PC-9 (cell line): ENCODE results near the gene KRTAP4-7. TPM values are rescaled to one million over a fixed set of nuclear protein-coding genes. Genes with fewer than 3 reads are reported as not detected.
"Not testable (repeated sequence)": the region's sequence is repeated elsewhere in the genome, so short reads cannot be mapped to it uniquely, and the experiment has no call there.

Source experiments
- BruUV-seq: library from RNA; stranded (reverse); fragments of 400-500 nt; replicated peaks from 2 replicates; lab custom pipeline; 2021; lab: Mats Ljungman, UMichigan
- CTCF ChIA-PET: fragments of 300-600 bp; sonication (Branson Sonifier 250); formaldehyde crosslinking; loops from one replicate; lab custom pipeline; 2022; ENCODE audit warnings: antibody characterized with exemption; lab: Charles Lee
- POLR2A ChIA-PET: fragments of 300-600 bp; sonication (Branson Sonifier 250); formaldehyde crosslinking; loops from one replicate; lab custom pipeline; 2022; ENCODE audit warnings: antibody characterized with exemption; ENCODE audit not compliant: unreplicated experiment; lab: Charles Lee
- DNase-seq, 2 experiments: peaks; one replicate each; pipeline versions ENCODE4 v3.0.0 to v3.0.0-alpha.2; 2015 to 2022; ENCODE audit warnings: mixed read lengths in 1 of 2
- H2AFZ ChIP-seq: fragments of 200-600 bp; sonication (generic); 2 replicates; pipeline ENCODE4 v1.8.1; 2017; ENCODE audit warnings: antibody characterized with exemption
- H3F3A ChIP-seq: fragments of 200-600 bp; sonication (generic); 2 replicates; pipeline ENCODE4 v1.8.1; 2017; ENCODE audit warnings: antibody characterized with exemption, mild to moderate bottlenecking, low read depth; ENCODE audit not compliant: insufficient read depth
- H3K27ac ChIP-seq: fragments of 200-600 bp; sonication (generic); 2 replicates; pipeline ENCODE4 v1.6.1; 2016; ENCODE audit warnings: mixed run types
- H3K27me3 ChIP-seq: fragments of 200-600 bp; sonication (generic); 2 replicates; pipeline ENCODE4 v1.6.1; 2016; ENCODE audit warnings: low read depth, mixed run types; ENCODE audit not compliant: insufficient read depth
- H3K36me3 ChIP-seq: fragments of 200-600 bp; sonication (generic); 2 replicates; pipeline ENCODE4 v1.6.1; 2016; ENCODE audit warnings: low read depth, mixed run types
- H3K4me1 ChIP-seq: fragments of 200-600 bp; sonication (generic); replicated peaks from 2 replicates; pipeline ENCODE4 v1.6.1; 2016; ENCODE audit warnings: mixed run types; ENCODE audit not compliant: insufficient read depth
- H3K4me2 ChIP-seq: fragments of 200-600 bp; sonication (generic); 2 replicates; pipeline ENCODE4 v1.6.1; 2017; ENCODE audit warnings: mixed run types
- H3K4me3 ChIP-seq: fragments of 200-600 bp; sonication (generic); 2 replicates; pipeline ENCODE4 v1.6.1; 2016; ENCODE audit warnings: mixed run types
- H3K79me2 ChIP-seq: fragments of 200-600 bp; sonication (generic); 2 replicates; pipeline ENCODE4 v1.6.1; 2017; ENCODE audit warnings: low read depth, mixed run types
- H3K9me2 ChIP-seq: fragments of 200-600 bp; sonication (generic); 2 replicates; pipeline ENCODE4 v1.8.1; 2017; ENCODE audit warnings: mild to moderate bottlenecking; ENCODE audit not compliant: insufficient read depth
- H3K9me3 ChIP-seq: fragments of 200-600 bp; sonication (generic); 2 replicates; pipeline ENCODE4 v1.8.1; 2016; ENCODE audit warnings: low read depth; ENCODE audit not compliant: insufficient read depth
- H4K20me1 ChIP-seq: fragments of 200-600 bp; sonication (generic); 2 replicates; pipeline ENCODE4 v1.8.1; 2017; ENCODE audit not compliant: insufficient read depth
- EZH2 ChIP-seq: fragments of 200-600 bp; sonication (generic); IDR thresholded peaks from 2 replicates; pipeline ENCODE4 v1.8.0; 2017; ENCODE audit warnings: antibody characterized with exemption, low read depth
- intact Hi-C: fragments of 100-400 bp; cut with micrococcal nuclease; formaldehyde crosslinking; loops from one replicate; pipeline ENCODE4 v1.10.0; 2022; ENCODE audit not compliant: unreplicated experiment
- total RNA-seq: library from RNA; stranded (reverse); gene quantifications from 2 replicates; pipeline ENCODE4 v1.2.3, GENCODE V29; 2021
- TF ChIP-seq, protein P1 (sequence below): fragments of 200-600 bp; sonication (generic); conservative IDR thresholded peaks from 2 replicates; pipeline ENCODE4 v1.6.1; 2017; ENCODE audit warnings: mixed run types, antibody characterized with exemption, mild to moderate bottlenecking, moderate library complexity

KRTAP4-7 gene
- total RNA-seq, 1 experiment from 2014 or later: not detected

DNA sequence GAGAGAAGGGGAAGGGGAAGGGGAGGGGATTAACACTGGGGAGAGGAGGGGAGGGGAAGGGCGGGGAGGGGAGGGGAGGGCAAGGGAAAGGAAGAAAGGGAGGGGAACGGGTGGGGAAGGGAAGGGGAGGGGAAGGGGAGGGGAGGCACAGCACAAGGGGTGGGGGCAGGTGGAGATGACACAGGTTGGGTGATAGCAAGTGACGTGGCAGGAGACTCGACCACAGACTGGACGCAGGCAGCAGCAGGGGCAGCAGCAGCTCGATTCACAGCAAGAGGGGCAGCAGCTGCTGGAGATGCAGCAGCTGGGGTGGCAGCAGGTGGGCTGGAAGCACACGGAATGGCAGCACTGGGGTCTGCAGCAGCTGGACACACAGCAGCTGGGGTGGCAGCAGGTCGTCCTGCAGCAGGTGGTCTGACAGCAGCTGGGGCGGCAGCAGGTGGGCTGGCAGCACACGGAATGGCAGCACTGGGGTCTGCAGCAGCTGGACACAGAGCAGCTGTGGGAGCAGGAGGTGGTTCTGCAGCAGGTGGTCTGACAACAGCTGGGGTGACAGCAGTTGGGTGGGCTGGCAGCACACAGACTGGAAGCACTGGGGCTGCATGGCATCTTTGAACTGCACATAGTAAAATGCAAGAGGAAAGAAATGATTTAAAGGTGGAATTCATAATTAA, 17.8 kb downstream of the KRTAP4-7 start, which contains the start of gene KRTAP4-16:
TSS of gene KRTAP4-16 (minus strand) at position 624 of the 674 bp plus-strand sequence. CDS start at position 624, 0 bp downstream.
- H3K4me2 ChIP-seq: no peak within 1 kb of the TSS
- no peaks in the 10 kb centered on the region for H3K36me3 ChIP-seq
- no peak within 1 kb of the TSS for H2AFZ ChIP-seq
- POLR2A ChIA-PET: no interaction called here
- H3F3A ChIP-seq: peaks cover 22% of the 10 kb centered on the region; the same call in 1 of the 2 replicates
- H3K9me2 ChIP-seq: no peaks in the 10 kb centered on the region
- H3K4me1 ChIP-seq: peaks cover 47% of the 10 kb centered on the region
- no peaks in the 10 kb centered on the region for H3K9me3 ChIP-seq
- no peak within 1 kb of the TSS for H3K27ac ChIP-seq
- no peak for TF ChIP-seq EZH2
- TF ChIP-seq, protein P1, sequence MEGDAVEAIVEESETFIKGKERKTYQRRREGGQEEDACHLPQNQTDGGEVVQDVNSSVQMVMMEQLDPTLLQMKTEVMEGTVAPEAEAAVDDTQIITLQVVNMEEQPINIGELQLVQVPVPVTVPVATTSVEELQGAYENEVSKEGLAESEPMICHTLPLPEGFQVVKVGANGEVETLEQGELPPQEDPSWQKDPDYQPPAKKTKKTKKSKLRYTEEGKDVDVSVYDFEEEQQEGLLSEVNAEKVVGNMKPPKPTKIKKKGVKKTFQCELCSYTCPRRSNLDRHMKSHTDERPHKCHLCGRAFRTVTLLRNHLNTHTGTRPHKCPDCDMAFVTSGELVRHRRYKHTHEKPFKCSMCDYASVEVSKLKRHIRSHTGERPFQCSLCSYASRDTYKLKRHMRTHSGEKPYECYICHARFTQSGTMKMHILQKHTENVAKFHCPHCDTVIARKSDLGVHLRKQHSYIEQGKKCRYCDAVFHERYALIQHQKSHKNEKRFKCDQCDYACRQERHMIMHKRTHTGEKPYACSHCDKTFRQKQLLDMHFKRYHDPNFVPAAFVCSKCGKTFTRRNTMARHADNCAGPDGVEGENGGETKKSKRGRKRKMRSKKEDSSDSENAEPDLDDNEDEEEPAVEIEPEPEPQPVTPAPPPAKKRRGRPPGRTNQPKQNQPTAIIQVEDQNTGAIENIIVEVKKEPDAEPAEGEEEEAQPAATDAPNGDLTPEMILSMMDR: no peak
- H4K20me1 ChIP-seq: no peaks in the 10 kb centered on the region
- no TSS peak for BruUV-seq
- intact Hi-C loops: no loop called here
- H3K79me2 ChIP-seq: no peaks in the 10 kb centered on the region
- no peak within 1 kb of the TSS for H3K4me3 ChIP-seq
- no peaks in the 10 kb centered on the region for H3K27me3 ChIP-seq
- CTCF ChIA-PET: no interaction called here
- no peak for DNase-seq

DNA sequence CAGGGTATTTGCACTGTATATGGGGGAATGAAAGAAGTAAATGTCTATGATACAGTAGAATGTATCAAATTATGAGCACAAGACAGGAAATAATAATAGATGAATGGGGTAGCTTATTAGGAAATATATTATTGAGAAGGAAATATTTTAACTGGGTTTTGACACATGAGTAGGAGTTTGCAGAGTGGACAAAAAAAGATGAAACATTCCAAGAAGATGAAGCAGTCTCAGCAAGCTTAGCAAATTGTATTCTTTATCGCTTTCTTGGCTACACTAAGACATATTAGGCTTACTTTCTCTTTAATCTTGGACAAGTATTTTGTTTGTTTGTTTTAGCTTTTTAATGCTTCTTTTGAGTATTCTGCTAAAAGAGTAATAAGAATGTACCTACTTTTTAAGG, 19.9 kb downstream of the KRTAP4-7 start:
- intact Hi-C loops: no loop called here
- CTCF ChIA-PET: no interaction called here
- Histone ChIP-seq H3K4me1 (peaks cover 39% of the 10 kb centered on the region), H3F3A (peaks cover 20% of the 10 kb centered on the region; the same call in 1 of the 2 replicates), H3K79me2 (no peaks in the 10 kb centered on the region), H3K36me3 (no peaks in the 10 kb centered on the region), H3K9me2 (no peaks in the 10 kb centered on the region), H3K4me2 (peak overlapping the region; percentile 9; the same call in 1 of the 2 replicates), H3K4me3 (no peak overlapping the region), H2AFZ (no peak overlapping the region), H4K20me1 (no peaks in the 10 kb centered on the region), H3K9me3 (no peaks in the 10 kb centered on the region), H3K27me3 (no peaks in the 10 kb centered on the region), H3K27ac (peak overlapping the region; percentile 64)
- TF ChIP-seq EZH2: no peak
- TF ChIP-seq, protein P1: no peak
- BruUV-seq: no TSS peak
- POLR2A ChIA-PET: no interaction called here
- no peak for DNase-seq

DNA sequence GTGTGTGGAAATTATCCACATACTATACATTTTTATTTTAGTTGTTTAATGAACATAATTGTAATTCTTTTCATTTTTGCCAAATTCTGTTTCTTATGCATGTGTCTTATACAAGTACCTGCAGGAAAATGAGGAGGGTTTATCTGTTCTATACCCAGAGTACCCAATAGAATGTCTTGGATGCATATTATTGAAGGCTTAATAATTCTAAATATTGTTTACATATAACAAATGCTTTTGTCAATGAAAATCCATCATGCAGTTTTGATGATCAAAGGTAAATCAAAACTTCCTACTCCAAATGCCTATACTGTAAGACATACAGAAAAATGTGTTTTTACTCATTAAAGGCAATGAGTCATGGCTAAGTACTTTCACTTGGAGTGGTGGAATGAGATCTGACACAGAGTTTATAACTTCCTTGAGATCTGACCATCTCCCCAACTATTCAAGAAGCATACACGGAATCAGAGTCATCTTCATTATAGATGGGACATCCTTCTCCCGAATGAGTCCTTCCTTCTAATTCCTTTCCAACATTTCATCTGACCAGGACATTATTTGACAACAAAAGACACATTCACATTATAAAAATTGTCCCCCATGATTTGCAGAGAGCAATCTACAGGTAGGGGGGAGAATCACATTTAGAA, 20.6 kb downstream of the KRTAP4-7 start:
- intact Hi-C loops, H2AFZ ChIP-seq, POLR2A ChIA-PET, H4K20me1 ChIP-seq, H3K4me3 ChIP-seq, CTCF ChIA-PET, H3K36me3 ChIP-seq, BruUV-seq, H3K79me2 ChIP-seq, H3K9me3 ChIP-seq, H3K9me2 ChIP-seq, H3K27me3 ChIP-seq: not testable (repeated sequence)
- Histone ChIP-seq H3F3A (peaks cover 15% of the 10 kb centered on the region; the same call in 1 of the 2 replicates), H3K4me1 (peaks cover 33% of the 10 kb centered on the region), H3K27ac (peak overlapping the region; percentile 73), H3K4me2 (peak overlapping the region; percentile 49)
- peak in 1 of 2 experiments; percentile 84 for DNase-seq

DNA sequence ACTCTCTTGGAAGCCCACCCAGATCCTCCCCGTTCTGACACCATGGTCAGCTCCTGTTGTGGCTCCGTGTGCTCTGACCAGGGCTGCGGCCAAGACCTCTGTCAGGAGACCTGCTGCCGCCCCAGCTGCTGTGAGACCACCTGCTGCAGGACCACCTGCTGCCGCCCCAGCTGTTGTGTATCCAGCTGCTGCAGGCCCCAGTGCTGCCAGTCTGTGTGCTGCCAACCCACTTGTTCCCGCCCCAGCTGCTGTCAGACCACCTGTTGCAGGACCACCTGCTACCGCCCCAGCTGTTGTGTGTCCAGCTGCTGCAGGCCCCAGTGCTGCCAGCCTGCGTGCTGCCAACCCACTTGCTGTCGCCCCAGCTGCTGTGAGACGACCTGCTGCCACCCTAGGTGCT, 21.4 kb downstream of the KRTAP4-7 start, which contains the start of gene KRTAP4-9:
TSS of gene KRTAP4-9 (plus strand) at position 43 of the 400 bp plus-strand sequence. CDS start at position 43, 0 bp downstream.
- peaks cover 15% of the 10 kb centered on the region; the same call in 1 of the 2 replicates for H3F3A ChIP-seq
- H3K36me3 ChIP-seq, POLR2A ChIA-PET, H3K27me3 ChIP-seq, H2AFZ ChIP-seq, CTCF ChIA-PET, BruUV-seq, DNase-seq, H3K9me2 ChIP-seq, H3K79me2 ChIP-seq, H3K9me3 ChIP-seq, H3K4me3 ChIP-seq, H4K20me1 ChIP-seq, intact Hi-C loops: not testable (repeated sequence)
- peak within 1 kb of the TSS; percentile 73 for H3K27ac ChIP-seq
- H3K4me2 ChIP-seq: peak within 1 kb of the TSS; percentile 49
- H3K4me1 ChIP-seq: peaks cover 25% of the 10 kb centered on the region
